Keratinocyte (primary cell): ENCODE measurements around the gene H2AZ2. TPM values are rescaled to one million over a fixed set of nuclear protein-coding genes. Genes with fewer than 3 reads are reported as not detected.

ENCODE experiments used
- DNase-seq: peaks from one replicate; pipeline ENCODE4 v3.0.0-alpha.2; 2011; ENCODE audit warnings: low read depth, missing footprints, low spot score
- FAIRE-seq: peaks from 2 replicates; lab custom pipeline; 2011; peaks lifted over from hg19 to GRCh38; lab: Jason Lieb, UNC
- H2AFZ ChIP-seq: 2 replicates; pipeline ENCODE4 v1.6.0; 2012; ENCODE audit warnings: low read length, control low read depth, inconsistent platforms; ENCODE audit not compliant: control insufficient read depth
- H3K27ac ChIP-seq: 2 replicates; pipeline ENCODE4 v1.5.1; 2011; ENCODE audit warnings: low read length; ENCODE audit not compliant: control insufficient read depth, insufficient read depth
- H3K27me3 ChIP-seq: 3 replicates; pipeline ENCODE4 v1.6.0; 2011; ENCODE audit warnings: low read length; ENCODE audit not compliant: control insufficient read depth, insufficient read depth; ENCODE audit errors: extremely low read depth
- H3K36me3 ChIP-seq, 2 experiments: 2 replicates in 1 of 2; 3 replicates in 1 of 2; pipeline ENCODE4 v1.5.1; 2011; ENCODE audit warnings: low read length in 2 of 2, mild to moderate bottlenecking in 1 of 2; ENCODE audit not compliant: control insufficient read depth in 2 of 2, insufficient read depth in 2 of 2; ENCODE audit errors: extremely low read depth in 1 of 2
- H3K4me1 ChIP-seq: 3 replicates; pipeline ENCODE4 v1.5.1; 2011; ENCODE audit warnings: low read length; ENCODE audit not compliant: control insufficient read depth, insufficient read depth; ENCODE audit errors: extremely low read depth
- H3K4me2 ChIP-seq: 3 replicates; pipeline ENCODE4 v1.6.0; 2011; ENCODE audit warnings: low read depth, low read length; ENCODE audit not compliant: control insufficient read depth, insufficient read depth; ENCODE audit errors: extremely low read depth
- H3K4me3 ChIP-seq, 3 experiments: fragments of 200-600 bp in 1 of 3; sonication (generic) in 1 of 3; 2 replicates in 2 of 3; 3 replicates in 1 of 3; pipeline ENCODE4 v1.5.1; 2011 to 2016; ENCODE audit warnings: low read length in 3 of 3, mild to moderate bottlenecking in 3 of 3, control low read depth in 2 of 3, inconsistent platforms in 1 of 3, low read depth in 1 of 3, mixed read lengths in 1 of 3, mixed run types in 1 of 3, moderate library complexity in 1 of 3; ENCODE audit not compliant: control insufficient read depth in 2 of 3, insufficient read depth in 2 of 3; ENCODE audit errors: extremely low read depth in 1 of 3
- H3K79me2 ChIP-seq: 2 replicates; pipeline ENCODE4 v1.6.0; 2012; ENCODE audit warnings: low read length; ENCODE audit not compliant: control insufficient read depth, insufficient read depth
- H3K9ac ChIP-seq: 3 replicates; pipeline ENCODE4 v1.6.0; 2011; ENCODE audit warnings: low read length; ENCODE audit not compliant: control insufficient read depth, insufficient read depth; ENCODE audit errors: extremely low read depth
- H3K9me1 ChIP-seq: 3 replicates; pipeline ENCODE4 v1.6.0; 2011; ENCODE audit warnings: low read length; ENCODE audit not compliant: control insufficient read depth, insufficient read depth; ENCODE audit errors: extremely low read depth
- H3K9me3 ChIP-seq: 2 replicates; pipeline ENCODE4 v1.5.1; 2012; ENCODE audit warnings: low read depth, low read length; ENCODE audit not compliant: control insufficient read depth
- H4K20me1 ChIP-seq: 3 replicates; pipeline ENCODE4 v1.6.0; 2011; ENCODE audit warnings: low read length; ENCODE audit not compliant: control insufficient read depth, insufficient read depth; ENCODE audit errors: extremely low read depth
- EZH2 ChIP-seq: IDR thresholded peaks from one replicate; pipeline ENCODE4 v1.6.1; 2012; ENCODE audit warnings: inconsistent platforms, mild to moderate bottlenecking, low read length, moderate library complexity
- dilution Hi-C: fragments of 300-500 bp; cut with MboI; formaldehyde crosslinking; loops from one replicate; pipeline ENCODE4 v1.7.0; 2020; ENCODE audit warnings: low sequenced_read_pairs; ENCODE audit not compliant: extremely low pct_ligation_motif_present
- polyA plus RNA-seq, 5 experiments: library from polyadenylated mRNA; depleted of rRNA in 3 of 5; stranded (reverse) in 3 of 5; stranded (forward) in 1 of 5; unstranded in 1 of 5; fragments of >200 nt; gene quantifications; 1 replicate in 1 of 5; 2 replicates in 3 of 5; 3 replicates in 1 of 5; pipeline versions ENCODE4 v1.2.1 to v1.2.3, GENCODE V29; 2011 to 2012; ENCODE audit warnings: missing spikeins in 2 of 5, low read depth in 1 of 5, low replicate concordance in 1 of 5
- TF ChIP-seq, protein P1 (sequence below), 3 experiments: IDR thresholded peaks in 1 of 3; conservative IDR thresholded peaks in 1 of 3; optimal IDR thresholded peaks in 1 of 3; 2 replicates in 2 of 3; 3 replicates in 1 of 3; pipeline versions ENCODE3 to v1.5.1; 2011; ENCODE audit warnings: low read length in 3 of 3, mild to moderate bottlenecking in 3 of 3, moderate library complexity in 2 of 3, control low read depth in 1 of 3, inconsistent platforms in 1 of 3; ENCODE audit not compliant: insufficient read depth in 2 of 3; ENCODE audit errors: extremely low read depth in 1 of 3

H2AZ2 gene
- polyA plus RNA-seq, 1 donor (not counting 4 experiments of a cell fraction or from before 2014, with no cell fraction given): 131 TPM

DNA sequence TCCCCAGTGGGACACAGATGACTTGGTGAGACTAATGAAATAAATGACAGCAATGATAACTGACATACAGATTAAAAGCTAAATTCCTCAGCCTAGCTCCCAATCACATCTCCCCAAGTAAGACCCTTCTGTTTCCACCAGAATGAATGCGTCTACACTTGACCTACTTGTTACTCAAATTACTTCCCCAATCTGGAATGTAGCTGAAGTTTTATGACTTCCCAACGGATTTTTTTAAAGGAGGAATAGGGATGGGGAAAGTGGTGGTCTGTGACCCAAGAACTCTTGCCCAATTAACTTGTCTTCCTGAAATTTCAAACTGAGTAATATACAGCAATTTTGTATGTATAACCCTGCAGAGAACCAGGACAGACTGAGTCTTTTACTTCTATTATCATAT, 9.1 kb downstream of the H2AZ2 start:
- no peak for TF ChIP-seq EZH2
- TF ChIP-seq, protein P1, sequence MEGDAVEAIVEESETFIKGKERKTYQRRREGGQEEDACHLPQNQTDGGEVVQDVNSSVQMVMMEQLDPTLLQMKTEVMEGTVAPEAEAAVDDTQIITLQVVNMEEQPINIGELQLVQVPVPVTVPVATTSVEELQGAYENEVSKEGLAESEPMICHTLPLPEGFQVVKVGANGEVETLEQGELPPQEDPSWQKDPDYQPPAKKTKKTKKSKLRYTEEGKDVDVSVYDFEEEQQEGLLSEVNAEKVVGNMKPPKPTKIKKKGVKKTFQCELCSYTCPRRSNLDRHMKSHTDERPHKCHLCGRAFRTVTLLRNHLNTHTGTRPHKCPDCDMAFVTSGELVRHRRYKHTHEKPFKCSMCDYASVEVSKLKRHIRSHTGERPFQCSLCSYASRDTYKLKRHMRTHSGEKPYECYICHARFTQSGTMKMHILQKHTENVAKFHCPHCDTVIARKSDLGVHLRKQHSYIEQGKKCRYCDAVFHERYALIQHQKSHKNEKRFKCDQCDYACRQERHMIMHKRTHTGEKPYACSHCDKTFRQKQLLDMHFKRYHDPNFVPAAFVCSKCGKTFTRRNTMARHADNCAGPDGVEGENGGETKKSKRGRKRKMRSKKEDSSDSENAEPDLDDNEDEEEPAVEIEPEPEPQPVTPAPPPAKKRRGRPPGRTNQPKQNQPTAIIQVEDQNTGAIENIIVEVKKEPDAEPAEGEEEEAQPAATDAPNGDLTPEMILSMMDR (optimal IDR thresholded peaks at IDR 0.05 in 1 of 3, IDR thresholded peaks at IDR 0.05 in 1 of 3, conservative IDR thresholded peaks at IDR 0.05 in 1 of 3; ENCODE audit: extremely low read depth in 1 of 3, insufficient read depth in 2 of 3, low read length in 3 of 3): no peak
- no peak overlapping the region for H3K27ac ChIP-seq
- H3K9ac ChIP-seq: no peak overlapping the region
- no peak overlapping the region for H2AFZ ChIP-seq
- FAIRE-seq (no peak), DNase-seq (no peak)
- dilution Hi-C loops: no loop called here
- no peaks in the 10 kb centered on the region for H3K27me3 ChIP-seq
- H4K20me1 ChIP-seq: no peaks in the 10 kb centered on the region
- H3K79me2 ChIP-seq: peaks cover 48% of the 10 kb centered on the region
- no peak overlapping the region for H3K4me3 ChIP-seq
- no peaks in the 10 kb centered on the region for H3K4me1 ChIP-seq
- H3K9me1 ChIP-seq: no peaks in the 10 kb centered on the region
- no peak overlapping the region for H3K4me2 ChIP-seq
- no peaks in the 10 kb centered on the region for H3K9me3 ChIP-seq
- H3K36me3 ChIP-seq: peaks cover 2 to 10% of the 10 kb centered on the region in 2 experiments

DNA sequence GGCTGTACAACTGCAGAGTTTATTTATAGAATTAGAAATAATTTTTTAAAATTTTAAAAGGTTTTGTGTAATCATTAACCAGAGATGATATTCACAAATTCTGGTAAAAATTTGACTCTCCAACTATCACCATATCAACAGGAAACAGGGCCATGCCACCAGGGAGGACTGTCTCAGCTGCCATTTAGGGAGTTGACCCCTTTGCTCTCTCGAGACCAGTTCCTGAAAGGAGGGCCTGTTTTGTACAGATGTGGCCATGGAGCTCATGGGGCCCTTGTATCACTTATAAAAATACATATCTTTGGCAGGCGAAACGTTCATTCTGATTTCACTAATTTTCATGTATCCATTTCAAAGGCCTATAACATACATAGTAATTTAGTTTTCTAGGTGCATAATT, 20.3 kb downstream of the H2AZ2 start:
- dilution Hi-C loops: no loop called here
- no peaks in the 10 kb centered on the region for H3K27me3 ChIP-seq

More for the DNA sequence above, 20.3 kb downstream of the H2AZ2 start:
- H3K36me3 ChIP-seq: peaks cover 2 to 7% of the 10 kb centered on the region in 2 experiments
- no peak for TF ChIP-seq EZH2
- TF ChIP-seq, protein P1 (optimal IDR thresholded peaks at IDR 0.05 in 1 of 3, IDR thresholded peaks at IDR 0.05 in 1 of 3, conservative IDR thresholded peaks at IDR 0.05 in 1 of 3; ENCODE audit: extremely low read depth in 1 of 3, insufficient read depth in 2 of 3, low read length in 3 of 3): no peak
- no peak overlapping the region for H3K9ac ChIP-seq
- DNase-seq (no peak), FAIRE-seq (no peak)
- H3K9me3 ChIP-seq: no peaks in the 10 kb centered on the region
- H3K27ac ChIP-seq: no peak overlapping the region
- no peaks in the 10 kb centered on the region for H3K9me1 ChIP-seq
- H4K20me1 ChIP-seq: no peaks in the 10 kb centered on the region
- H3K79me2 ChIP-seq: no peaks in the 10 kb centered on the region
- H3K4me1 ChIP-seq: no peaks in the 10 kb centered on the region
- no peak overlapping the region for H3K4me2 ChIP-seq
- no peak overlapping the region for H3K4me3 ChIP-seq
- H2AFZ ChIP-seq: no peak overlapping the region
